HepG2 (cell line): Measurements from ENCODE around the gene CYB5D1. TPM values are rescaled to one million over a fixed set of nuclear protein-coding genes. Genes with fewer than 3 reads are reported as not detected.

ENCODE experiments used
- CBFB ChIP-seq: sonication (generic); formaldehyde crosslinking; IDR thresholded peaks from 2 replicates; pipeline ENCODE4 v1.4.0; 2020; ENCODE audit warnings: missing genetic modification reagents
- CREM ChIP-seq, 2 experiments: sonication (generic) in 1 of 2; formaldehyde crosslinking in 1 of 2; IDR thresholded peaks; 2 replicates each; pipeline versions ENCODE4 v1.4.0 to v1.6.1; 2016 to 2020; ENCODE audit warnings: antibody characterized with exemption in 1 of 2, mild to moderate bottlenecking in 1 of 2, missing genetic modification reagents in 1 of 2
- HES4 ChIP-seq: sonication (generic); formaldehyde crosslinking; IDR thresholded peaks from 2 replicates; pipeline ENCODE4 v1.9.0; 2021; ENCODE audit warnings: mild to moderate bottlenecking, missing genetic modification reagents, borderline replicate concordance
- HNRNPL ChIP-seq: fragments of 200-400 bp; formaldehyde crosslinking; IDR thresholded peaks from 2 replicates; pipeline ENCODE4 v1.6.1; 2017; ENCODE audit warnings: mild to moderate bottlenecking, low read depth, low read length
- HNRNPUL1 ChIP-seq: fragments of 200-400 bp; formaldehyde crosslinking; IDR thresholded peaks from 2 replicates; pipeline ENCODE4 v1.6.1; 2017; ENCODE audit warnings: low read depth, mild to moderate bottlenecking, low read length, moderate library complexity
- KLF11 ChIP-seq: IDR thresholded peaks from 2 replicates; pipeline ENCODE4 v1.6.1; 2016; ENCODE audit warnings: missing compliant biosample characterization
- MZF1 ChIP-seq: sonication (generic); formaldehyde crosslinking; IDR thresholded peaks from 2 replicates; pipeline ENCODE4 v1.8.1; 2023; ENCODE audit warnings: mild to moderate bottlenecking, missing genetic modification reagents, borderline replicate concordance
- PHF8 ChIP-seq: sonication (generic); formaldehyde crosslinking; IDR thresholded peaks from 2 replicates; pipeline ENCODE4 v1.5.0; 2020; ENCODE audit warnings: missing genetic modification reagents
- POLR2A ChIP-seq, 2 experiments: IDR thresholded peaks; 2 replicates each; pipeline ENCODE4 v1.6.1; 2011; ENCODE audit warnings: low read depth in 2 of 2, low read length in 2 of 2, mild to moderate bottlenecking in 1 of 2, moderate library complexity in 1 of 2; ENCODE audit not compliant: insufficient read depth in 1 of 2
- SALL1 ChIP-seq: sonication (generic); formaldehyde crosslinking; IDR thresholded peaks from 2 replicates; pipeline ENCODE4 v1.8.0; 2022; ENCODE audit warnings: mild to moderate bottlenecking, missing genetic modification reagents
- SOX13 ChIP-seq, 3 experiments: fragments of 450-650 bp in 1 of 3; sonication (generic) in 1 of 3; formaldehyde crosslinking in 1 of 3; IDR thresholded peaks in 2 of 3; conservative IDR thresholded peaks in 1 of 3; 2 replicates each; pipeline versions ENCODE4 v1.5.0 to v1.6.1; 2016 to 2020; ENCODE audit warnings: antibody characterized with exemption in 1 of 3, mild to moderate bottlenecking in 1 of 3, missing compliant biosample characterization in 1 of 3, missing genetic modification reagents in 1 of 3, moderate library complexity in 1 of 3
- TCF7 ChIP-seq: sonication (generic); IDR thresholded peaks from 2 replicates; pipeline ENCODE4 v1.6.1; 2016; ENCODE audit warnings: antibody characterized with exemption, low read depth
- ZNF446 ChIP-seq: sonication (generic); formaldehyde crosslinking; IDR thresholded peaks from 2 replicates; pipeline ENCODE4 v1.5.0; 2020; ENCODE audit warnings: mild to moderate bottlenecking, missing genetic modification reagents
- ZNF607 ChIP-seq: sonication (generic); formaldehyde crosslinking; IDR thresholded peaks from 2 replicates; pipeline ENCODE4 v1.5.1; 2020; ENCODE audit warnings: missing genetic modification reagents, mild to moderate bottlenecking, borderline replicate concordance
- ZNF629 ChIP-seq: sonication (generic); formaldehyde crosslinking; conservative IDR thresholded peaks from 2 replicates; pipeline ENCODE4 v1.5.0; 2020; ENCODE audit warnings: missing genetic modification reagents
- ZNF737 ChIP-seq: sonication (generic); formaldehyde crosslinking; IDR thresholded peaks from 2 replicates; pipeline ENCODE4 v1.5.0; 2020; ENCODE audit warnings: missing genetic modification reagents, mild to moderate bottlenecking, borderline replicate concordance
- ZSCAN9 ChIP-seq: IDR thresholded peaks from 2 replicates; pipeline ENCODE4 v1.6.1; 2016; ENCODE audit warnings: borderline replicate concordance
- polyA plus RNA-seq, 8 experiments: library from polyadenylated mRNA; depleted of rRNA in 3 of 8; stranded (reverse) in 7 of 8; unstranded in 1 of 8; fragments of >200 nt; fragmentation: Illumina TruSeq in 4 of 8; extraction: Trizol in 4 of 8; gene quantifications; 2 replicates each; pipeline versions ENCODE4 v1.2.1 to v1.2.3, GENCODE V29; 2011 to 2016; ENCODE audit warnings: low read depth in 4 of 8, missing spikeins in 1 of 8, mixed read lengths in 1 of 8; ENCODE audit not compliant: insufficient read depth in 1 of 8
- total RNA-seq, 5 experiments: library from RNA; depleted of rRNA; stranded (reverse); fragments of >200 nt; fragmentation: Illumina TruSeq; extraction: Trizol; gene quantifications; 2 replicates each; pipeline ENCODE4 v1.2.3, GENCODE V29; 2016; ENCODE audit warnings: low read depth in 1 of 5
- TF ChIP-seq, protein P1 (sequence below): sonication (generic); formaldehyde crosslinking; IDR thresholded peaks from 2 replicates; pipeline ENCODE4 v1.5.1; 2020; ENCODE audit warnings: mild to moderate bottlenecking, missing genetic modification reagents, moderate library complexity
- TF ChIP-seq, protein P2 (sequence below): sonication (generic); formaldehyde crosslinking; IDR thresholded peaks from 2 replicates; pipeline ENCODE4 v1.4.0; 2020; ENCODE audit warnings: missing genetic modification reagents
- TF ChIP-seq, protein P3 (sequence below): sonication (generic); formaldehyde crosslinking; IDR thresholded peaks from 2 replicates; pipeline ENCODE4 v1.4.0; 2020; ENCODE audit warnings: low read depth, mild to moderate bottlenecking, missing genetic modification reagents
- TF ChIP-seq, protein P4 (sequence below): sonication (generic); formaldehyde crosslinking; IDR thresholded peaks from 2 replicates; pipeline ENCODE4 v1.4.0; 2020; ENCODE audit warnings: missing genetic modification reagents

Gene CYB5D1
- total and polyA plus RNA-seq, 2 of the 13 experiments (the other 11 are each of a cell fraction or from before 2014, with no cell fraction given): 8.9 to 17.0 TPM

DNA sequence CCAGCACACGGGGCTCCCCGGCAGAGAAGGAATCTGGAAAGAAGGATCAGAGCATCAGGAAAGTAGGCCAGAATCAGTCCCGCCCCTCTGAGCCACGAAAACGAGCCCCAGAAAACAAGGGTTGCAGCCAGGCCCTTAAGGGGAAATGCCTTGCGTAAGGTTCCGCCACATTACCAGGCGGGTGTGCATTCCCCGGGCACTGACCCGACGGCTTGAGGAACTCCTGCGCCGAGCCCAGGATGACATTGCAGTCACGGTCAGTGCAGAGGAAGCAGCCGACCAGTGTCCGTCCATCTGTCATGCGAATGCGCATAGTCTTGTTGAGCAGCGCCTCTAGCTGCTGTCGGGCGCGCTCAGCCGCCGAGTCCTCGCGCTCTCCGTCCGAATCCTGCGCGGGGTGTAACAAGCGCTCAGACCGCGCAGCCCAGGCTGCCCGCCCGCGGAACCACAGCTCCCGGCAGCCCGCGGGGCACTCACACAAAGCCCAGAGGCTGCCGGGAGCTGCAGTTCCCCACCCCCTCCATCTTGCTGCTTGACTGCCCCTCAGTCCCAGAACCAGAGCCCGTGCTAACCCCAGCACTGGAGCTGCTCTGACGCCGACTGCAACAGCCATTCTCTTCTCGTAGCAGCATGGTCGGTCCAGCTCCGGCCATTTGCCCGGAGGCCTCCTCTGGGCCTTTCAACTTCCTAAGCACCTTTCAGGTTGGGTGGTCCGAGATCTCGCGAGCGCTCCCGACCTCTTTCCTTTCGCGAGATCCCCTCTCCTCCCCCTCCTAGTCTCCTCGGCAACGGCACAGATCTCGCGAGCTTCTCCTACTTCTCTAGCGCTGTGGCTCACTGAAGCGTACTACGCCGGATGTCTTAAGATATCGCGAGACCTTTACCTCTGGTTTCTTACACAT is 741 bp upstream of the CYB5D1 start, which contains the start of gene NAA38 (continued):
- TF ChIP-seq, protein P1, sequence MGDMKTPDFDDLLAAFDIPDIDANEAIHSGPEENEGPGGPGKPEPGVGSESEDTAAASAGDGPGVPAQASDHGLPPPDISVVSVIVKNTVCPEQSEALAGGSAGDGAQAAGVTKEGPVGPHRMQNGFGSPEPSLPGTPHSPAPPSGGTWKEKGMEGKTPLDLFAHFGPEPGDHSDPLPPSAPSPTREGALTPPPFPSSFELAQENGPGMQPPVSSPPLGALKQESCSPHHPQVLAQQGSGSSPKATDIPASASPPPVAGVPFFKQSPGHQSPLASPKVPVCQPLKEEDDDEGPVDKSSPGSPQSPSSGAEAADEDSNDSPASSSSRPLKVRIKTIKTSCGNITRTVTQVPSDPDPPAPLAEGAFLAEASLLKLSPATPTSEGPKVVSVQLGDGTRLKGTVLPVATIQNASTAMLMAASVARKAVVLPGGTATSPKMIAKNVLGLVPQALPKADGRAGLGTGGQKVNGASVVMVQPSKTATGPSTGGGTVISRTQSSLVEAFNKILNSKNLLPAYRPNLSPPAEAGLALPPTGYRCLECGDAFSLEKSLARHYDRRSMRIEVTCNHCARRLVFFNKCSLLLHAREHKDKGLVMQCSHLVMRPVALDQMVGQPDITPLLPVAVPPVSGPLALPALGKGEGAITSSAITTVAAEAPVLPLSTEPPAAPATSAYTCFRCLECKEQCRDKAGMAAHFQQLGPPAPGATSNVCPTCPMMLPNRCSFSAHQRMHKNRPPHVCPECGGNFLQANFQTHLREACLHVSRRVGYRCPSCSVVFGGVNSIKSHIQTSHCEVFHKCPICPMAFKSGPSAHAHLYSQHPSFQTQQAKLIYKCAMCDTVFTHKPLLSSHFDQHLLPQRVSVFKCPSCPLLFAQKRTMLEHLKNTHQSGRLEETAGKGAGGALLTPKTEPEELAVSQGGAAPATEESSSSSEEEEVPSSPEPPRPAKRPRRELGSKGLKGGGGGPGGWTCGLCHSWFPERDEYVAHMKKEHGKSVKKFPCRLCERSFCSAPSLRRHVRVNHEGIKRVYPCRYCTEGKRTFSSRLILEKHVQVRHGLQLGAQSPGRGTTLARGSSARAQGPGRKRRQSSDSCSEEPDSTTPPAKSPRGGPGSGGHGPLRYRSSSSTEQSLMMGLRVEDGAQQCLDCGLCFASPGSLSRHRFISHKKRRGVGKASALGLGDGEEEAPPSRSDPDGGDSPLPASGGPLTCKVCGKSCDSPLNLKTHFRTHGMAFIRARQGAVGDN: peak; percentile 80
- no peak; the same call in 1 of the 2 replicates for TF ChIP-seq HES4 (CRISPR knock-in tag)
- no peak for TF ChIP-seq ZNF737 (CRISPR knock-in tag)
- TF ChIP-seq POLR2A (IDR thresholded peaks at IDR 0.05; ENCODE audit: insufficient read depth in 1 of 2, low read depth in 2 of 2, low read length in 2 of 2): peak; percentile 57 to 77; a peak in 3 of 4 replicates
- 0 out of 2 replicates have a peak, but pooled peaks have one; percentile 28 for TF ChIP-seq ZNF629 (CRISPR knock-in tag)
- TF ChIP-seq TCF7: no peak
- TF ChIP-seq MZF1 (CRISPR knock-in tag): no peak
- TF ChIP-seq, protein P2, sequence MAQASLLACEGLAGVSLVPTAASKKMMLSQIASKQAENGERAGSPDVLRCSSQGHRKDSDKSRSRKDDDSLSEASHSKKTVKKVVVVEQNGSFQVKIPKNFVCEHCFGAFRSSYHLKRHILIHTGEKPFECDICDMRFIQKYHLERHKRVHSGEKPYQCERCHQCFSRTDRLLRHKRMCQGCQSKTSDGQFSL: no peak
- TF ChIP-seq HNRNPUL1: no peak
- no peak for TF ChIP-seq ZNF607 (CRISPR knock-in tag)
- TF ChIP-seq SOX13 (IDR thresholded peaks at IDR 0.05): peak; percentile 37; the same call in 1 of the 2 replicates
- no peak; a peak in 1 of 4 replicates for TF ChIP-seq SOX13 (CRISPR knock-in tag; conservative IDR thresholded peaks at IDR 0.05 in 1 of 2, IDR thresholded peaks at IDR 0.05 in 1 of 2)
- no peak for TF ChIP-seq KLF11
- peak; percentile 71 for TF ChIP-seq PHF8 (CRISPR knock-in tag)
- no peak for TF ChIP-seq ZNF446 (CRISPR knock-in tag)
- peak; percentile 78; the same call in 1 of the 2 replicates for TF ChIP-seq CREM (IDR thresholded peaks at IDR 0.05)
- no peak for TF ChIP-seq CREM (CRISPR knock-in tag; IDR thresholded peaks at IDR 0.05)
- 0 out of 2 replicates have a peak, but pooled peaks have one; percentile 55 for TF ChIP-seq ZSCAN9
- TF ChIP-seq, protein P3, sequence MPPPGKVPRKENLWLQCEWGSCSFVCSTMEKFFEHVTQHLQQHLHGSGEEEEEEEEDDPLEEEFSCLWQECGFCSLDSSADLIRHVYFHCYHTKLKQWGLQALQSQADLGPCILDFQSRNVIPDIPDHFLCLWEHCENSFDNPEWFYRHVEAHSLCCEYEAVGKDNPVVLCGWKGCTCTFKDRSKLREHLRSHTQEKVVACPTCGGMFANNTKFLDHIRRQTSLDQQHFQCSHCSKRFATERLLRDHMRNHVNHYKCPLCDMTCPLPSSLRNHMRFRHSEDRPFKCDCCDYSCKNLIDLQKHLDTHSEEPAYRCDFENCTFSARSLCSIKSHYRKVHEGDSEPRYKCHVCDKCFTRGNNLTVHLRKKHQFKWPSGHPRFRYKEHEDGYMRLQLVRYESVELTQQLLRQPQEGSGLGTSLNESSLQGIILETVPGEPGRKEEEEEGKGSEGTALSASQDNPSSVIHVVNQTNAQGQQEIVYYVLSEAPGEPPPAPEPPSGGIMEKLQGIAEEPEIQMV (CRISPR knock-in tag): no peak
- TF ChIP-seq, protein P4, sequence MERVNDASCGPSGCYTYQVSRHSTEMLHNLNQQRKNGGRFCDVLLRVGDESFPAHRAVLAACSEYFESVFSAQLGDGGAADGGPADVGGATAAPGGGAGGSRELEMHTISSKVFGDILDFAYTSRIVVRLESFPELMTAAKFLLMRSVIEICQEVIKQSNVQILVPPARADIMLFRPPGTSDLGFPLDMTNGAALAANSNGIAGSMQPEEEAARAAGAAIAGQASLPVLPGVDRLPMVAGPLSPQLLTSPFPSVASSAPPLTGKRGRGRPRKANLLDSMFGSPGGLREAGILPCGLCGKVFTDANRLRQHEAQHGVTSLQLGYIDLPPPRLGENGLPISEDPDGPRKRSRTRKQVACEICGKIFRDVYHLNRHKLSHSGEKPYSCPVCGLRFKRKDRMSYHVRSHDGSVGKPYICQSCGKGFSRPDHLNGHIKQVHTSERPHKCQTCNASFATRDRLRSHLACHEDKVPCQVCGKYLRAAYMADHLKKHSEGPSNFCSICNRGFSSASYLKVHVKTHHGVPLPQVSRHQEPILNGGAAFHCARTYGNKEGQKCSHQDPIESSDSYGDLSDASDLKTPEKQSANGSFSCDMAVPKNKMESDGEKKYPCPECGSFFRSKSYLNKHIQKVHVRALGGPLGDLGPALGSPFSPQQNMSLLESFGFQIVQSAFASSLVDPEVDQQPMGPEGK (CRISPR knock-in tag): peak; percentile 38; the same call in 1 of the 2 replicates
- TF ChIP-seq CBFB (CRISPR knock-in tag): peak; percentile 39; the same call in 1 of the 2 replicates
- no peak for TF ChIP-seq HNRNPL
- TF ChIP-seq SALL1 (CRISPR knock-in tag): peak; percentile 52
